ENCODE measurements around the gene IL21R.

Gene IL21R

DNA sequence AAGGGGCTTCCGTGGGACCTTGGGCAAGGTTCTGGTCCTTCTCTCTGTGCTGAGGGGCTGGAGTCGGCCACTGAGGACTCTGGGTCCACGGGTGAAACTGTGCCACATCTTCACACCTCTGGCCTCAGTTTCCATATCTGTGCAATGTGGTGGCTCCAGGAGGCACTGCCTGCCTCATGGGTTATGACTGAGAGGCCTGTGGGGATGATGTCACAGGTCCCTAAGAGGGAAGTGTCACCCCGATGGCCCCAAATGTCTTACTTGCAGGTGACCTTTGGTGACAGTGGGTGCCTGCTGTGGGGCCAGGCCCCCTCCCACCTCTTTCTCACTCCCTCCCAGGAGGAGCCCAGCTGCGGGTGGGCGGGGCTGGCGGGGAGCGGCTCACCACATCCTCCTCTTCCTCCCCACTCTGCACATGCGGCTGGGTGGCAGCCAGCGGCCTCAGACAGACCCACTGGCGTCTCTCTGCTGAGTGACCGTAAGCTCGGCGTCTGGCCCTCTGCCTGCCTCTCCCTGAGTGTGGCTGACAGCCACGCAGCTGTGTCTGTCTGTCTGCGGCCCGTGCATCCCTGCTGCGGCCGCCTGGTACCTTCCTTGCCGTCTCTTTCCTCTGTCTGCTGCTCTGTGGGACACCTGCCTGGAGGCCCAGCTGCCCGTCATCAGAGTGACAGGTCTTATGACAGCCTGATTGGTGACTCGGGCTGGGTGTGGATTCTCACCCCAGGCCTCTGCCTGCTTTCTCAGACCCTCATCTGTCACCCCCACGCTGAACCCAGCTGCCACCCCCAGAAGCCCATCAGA is at the start of gene IL21R:
Gene IL21R (plus strand): TSS at position 407 of the 801 bp plus-strand sequence. CDS start 27,898 bp downstream, outside the sequence.
- DNase-seq (ENCODE audit: low spot score): peak; percentile 85

DNA sequence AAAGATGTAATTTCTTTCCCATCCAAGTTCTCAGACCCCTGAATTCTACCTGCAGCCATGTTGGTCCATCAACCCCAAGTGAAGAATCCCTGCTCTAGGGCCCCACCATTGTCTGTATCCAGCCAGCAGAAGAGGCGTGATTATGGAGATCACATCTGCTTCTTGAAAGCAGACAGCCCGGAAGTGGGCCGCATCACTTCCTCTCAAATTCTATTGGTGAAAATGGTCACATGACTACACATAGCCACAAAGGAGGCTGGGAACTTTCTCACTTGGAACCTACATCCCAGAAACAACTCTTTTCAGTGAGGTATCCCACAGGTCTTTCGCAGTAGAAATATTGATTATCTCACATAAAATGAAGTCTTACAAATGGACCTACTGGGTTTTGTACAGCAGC is 48.1 kb upstream of the IL21R start:
- DNase-seq (ENCODE audit: low spot score): no peak

DNA sequence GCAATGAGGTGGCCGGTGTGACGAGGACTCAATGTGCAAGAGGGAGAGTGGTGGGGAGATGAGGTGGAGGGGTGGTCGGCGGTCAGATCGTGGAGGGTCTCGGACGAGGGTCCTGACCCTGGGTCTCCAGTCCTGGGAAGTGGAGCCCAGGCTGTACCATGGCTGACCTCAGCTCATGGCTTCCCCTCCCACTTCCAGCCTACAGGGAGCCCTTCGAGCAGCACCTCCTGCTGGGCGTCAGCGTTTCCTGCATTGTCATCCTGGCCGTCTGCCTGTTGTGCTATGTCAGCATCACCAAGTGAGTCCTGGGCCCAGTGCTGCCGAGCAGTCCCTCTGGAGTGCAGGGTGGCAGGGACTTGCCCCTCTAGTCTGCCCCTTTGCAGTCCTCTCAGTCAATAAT is 46.4 kb upstream of the IL21R start:
- DNase-seq (ENCODE audit: low spot score): peak; percentile 61

GRCh38 chr16:27356794-27357193 is 45.2 kb upstream of the IL21R start:
- no peak for DNase-seq (ENCODE audit: low spot score)

DNA sequence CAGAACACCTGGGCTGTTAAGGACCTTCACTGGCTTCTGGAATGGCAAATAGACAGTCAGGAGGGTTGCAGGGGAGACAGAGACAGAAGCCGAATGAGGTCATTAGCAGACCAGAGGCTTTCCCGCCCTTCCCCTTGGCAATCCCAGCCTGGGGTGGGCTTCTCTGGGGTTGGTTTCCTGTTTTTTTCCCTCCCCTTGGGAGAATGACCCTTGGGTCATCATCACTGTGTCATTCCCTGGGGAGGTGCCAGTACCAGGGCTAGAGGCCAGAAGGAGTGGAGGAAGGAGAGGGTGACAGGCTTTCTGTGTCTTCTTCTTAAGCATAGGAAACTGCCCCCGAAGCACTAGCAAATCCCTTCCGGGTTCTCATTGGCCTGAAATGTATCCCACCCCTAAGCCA is 42.9 kb upstream of the IL21R start:
- DNase-seq (ENCODE audit: low spot score): no peak

- DNase-seq (ENCODE audit: low spot score): no peak
Observed at GRCh38 chr16:27359615-27360014, 42.4 kb upstream of the IL21R start.

GRCh38 chr16:27361987-27362386 is 40.0 kb upstream of the IL21R start:
- DNase-seq (ENCODE audit: low spot score): no peak

GRCh38 chr16:27362570-27363245 is 39.3 kb upstream of the IL21R start:
- DNase-seq (ENCODE audit: low spot score): no peak

- DNase-seq (ENCODE audit: low spot score): no peak
Observed at GRCh38 chr16:27363246-27363632, 38.7 kb upstream of the IL21R start.

DNA sequence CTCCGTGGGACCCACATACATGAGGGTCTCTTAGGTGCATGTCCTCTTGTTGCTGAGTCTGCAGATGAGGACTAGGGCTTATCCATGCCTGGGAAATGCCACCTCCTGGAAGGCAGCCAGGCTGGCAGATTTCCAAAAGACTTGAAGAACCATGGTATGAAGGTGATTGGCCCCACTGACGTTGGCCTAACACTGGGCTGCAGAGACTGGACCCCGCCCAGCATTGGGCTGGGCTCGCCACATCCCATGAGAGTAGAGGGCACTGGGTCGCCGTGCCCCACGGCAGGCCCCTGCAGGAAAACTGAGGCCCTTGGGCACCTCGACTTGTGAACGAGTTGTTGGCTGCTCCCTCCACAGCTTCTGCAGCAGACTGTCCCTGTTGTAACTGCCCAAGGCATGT is 38.2 kb upstream of the IL21R start:
- DNase-seq (ENCODE audit: low spot score): no peak

GRCh38 chr16:27364493-27365141 is 37.4 kb upstream of the IL21R start:
- DNase-seq (ENCODE audit: low spot score): no peak

DNA sequence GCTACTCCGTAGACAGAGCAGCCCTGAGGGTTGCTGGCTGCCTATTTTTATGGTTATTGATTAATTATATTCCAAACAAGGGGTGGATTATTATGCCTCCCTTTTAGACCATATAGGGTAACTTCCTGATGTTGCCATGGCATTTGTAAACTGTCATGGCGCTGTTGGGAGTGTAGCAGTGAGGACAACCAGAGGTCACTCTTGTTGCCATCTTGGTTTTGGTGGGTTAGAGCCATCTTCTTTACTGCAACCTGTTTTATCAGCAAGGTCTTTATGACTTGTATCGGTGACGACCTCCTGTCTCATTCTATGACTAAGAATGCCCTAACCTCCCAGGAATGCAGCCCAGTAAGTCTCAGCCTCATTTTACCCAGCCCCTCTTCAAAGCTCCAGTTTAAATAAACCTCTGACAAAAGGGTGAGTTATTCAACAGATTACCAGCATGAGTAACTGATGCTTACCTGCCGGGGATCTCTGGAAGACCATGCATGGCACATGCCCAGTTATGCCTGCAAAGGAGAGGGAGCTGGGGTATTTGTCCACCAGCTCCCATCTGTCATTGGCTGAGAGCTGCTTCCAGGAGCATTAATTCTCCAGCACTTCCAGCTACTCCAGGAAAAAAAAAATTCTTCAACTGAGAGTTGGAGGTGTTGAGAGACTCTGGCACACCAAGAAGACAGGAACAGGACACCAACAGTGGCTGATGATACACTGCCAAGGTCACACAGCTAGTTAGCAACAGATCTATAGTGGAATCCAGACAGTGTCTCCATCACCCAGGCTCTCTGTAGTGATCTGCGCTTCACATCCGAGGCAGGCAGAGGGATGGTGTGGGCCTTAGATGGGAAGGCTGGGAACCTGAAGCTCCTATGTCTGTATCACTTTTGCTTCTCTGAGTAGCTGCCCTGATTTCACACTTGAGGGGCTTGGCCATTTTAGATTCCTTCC is 36.6 kb upstream of the IL21R start:
- DNase-seq (ENCODE audit: low spot score): no peak

GRCh38 chr16:27366687-27367460 is 35.1 kb upstream of the IL21R start:
- no peak for DNase-seq (ENCODE audit: low spot score)

DNA sequence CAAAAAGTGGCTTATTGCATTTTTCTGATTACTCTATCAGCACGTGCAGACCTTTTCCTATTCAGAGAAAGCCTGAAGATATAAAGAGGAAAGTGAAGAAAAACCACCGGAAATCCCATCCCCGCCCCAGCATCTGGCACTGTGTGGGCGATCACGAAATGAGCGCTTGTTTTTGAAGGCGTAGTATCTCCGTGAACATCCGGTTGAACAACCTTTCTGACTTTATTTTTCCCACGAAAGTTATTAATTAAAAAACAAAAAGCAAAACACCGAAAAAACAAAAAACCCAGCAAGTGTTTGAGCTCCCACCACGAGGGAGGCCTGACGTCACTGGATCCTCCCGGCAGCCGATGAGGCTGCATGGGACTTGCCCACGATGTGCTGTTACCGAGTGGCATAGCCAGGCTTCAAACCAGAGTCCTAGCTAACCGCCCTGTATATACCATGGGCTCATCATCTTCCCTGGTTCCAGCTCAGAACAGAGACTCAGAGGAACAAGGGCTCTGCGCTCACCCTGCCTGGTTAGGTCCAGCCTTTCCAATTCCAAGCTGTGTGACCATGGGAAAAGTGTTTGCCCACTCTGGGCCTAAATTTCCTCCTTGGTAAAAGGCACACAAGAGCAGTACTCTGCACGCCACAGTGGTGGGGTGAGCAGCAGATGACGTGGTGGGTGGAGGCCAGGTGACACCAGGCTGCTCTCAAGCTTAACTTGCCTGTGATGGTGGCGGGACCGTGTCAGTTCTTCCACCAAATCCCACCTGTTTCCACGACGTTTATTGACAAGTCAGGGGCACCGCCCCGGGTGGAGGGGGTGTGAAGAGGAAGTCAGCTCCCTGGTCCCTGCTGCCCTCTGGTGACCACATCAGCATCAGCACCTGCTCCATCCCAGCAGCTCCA is 34.3 kb upstream of the IL21R start:
- DNase-seq (ENCODE audit: low spot score): peak; percentile 94

- DNase-seq (ENCODE audit: low spot score): no peak
Observed at GRCh38 chr16:27368358-27368722, 33.6 kb upstream of the IL21R start.

GRCh38 chr16:27369806-27370205 is 32.2 kb upstream of the IL21R start:
- DNase-seq (ENCODE audit: low spot score): peak; percentile 45

- DNase-seq (ENCODE audit: low spot score): no peak
Observed at GRCh38 chr16:27370318-27370717, 31.7 kb upstream of the IL21R start.

DNA sequence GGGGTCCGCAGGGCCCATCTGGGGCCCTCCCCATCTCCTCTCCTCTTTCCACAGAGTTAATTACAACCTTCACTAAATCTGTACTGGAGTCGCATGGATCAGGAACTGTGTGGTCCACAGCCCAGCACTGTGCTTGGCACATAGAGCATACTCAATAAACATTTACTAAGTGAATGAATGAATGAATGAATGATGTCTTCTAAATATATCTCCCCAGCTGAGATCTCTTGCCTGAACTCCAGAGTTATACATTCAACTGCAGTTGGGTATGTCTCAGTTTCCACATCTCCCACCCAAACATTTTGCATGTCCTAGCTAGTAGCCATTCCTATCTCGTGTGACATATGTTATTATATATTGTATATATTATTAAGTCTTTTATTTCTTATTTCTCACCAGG is 28.7 kb upstream of the IL21R start:
- no peak for DNase-seq (ENCODE audit: low spot score)

GRCh38 chr16:27374221-27374803 is 27.7 kb upstream of the IL21R start:
- DNase-seq (ENCODE audit: low spot score): no peak
